ENCODE results near the gene PARD6B.
"Not testable (repeated sequence)": the region's sequence is repeated elsewhere in the genome, so short reads cannot be mapped to it uniquely, and the experiment has no call there.

Gene PARD6B

GRCh38 chr20:50799176-50799889 is 68.0 kb downstream of the PARD6B start:
- no peak for DNase-seq (ENCODE audit: low read depth)
- H3K4me3 ChIP-seq (replicated peaks; ENCODE audit: low read depth, low read length): no peak overlapping the region
- TF ChIP-seq CTCF (IDR thresholded peaks at IDR 0.05; ENCODE audit: low read length, missing control alignments): no peak

- no peak overlapping the region for H3K4me3 ChIP-seq (replicated peaks; ENCODE audit: low read depth, low read length)
- TF ChIP-seq CTCF (IDR thresholded peaks at IDR 0.05; ENCODE audit: low read length, missing control alignments): no peak
- no peak for DNase-seq (ENCODE audit: low read depth)
These were observed 68.6 kb downstream of the PARD6B start for GRCh38 chr20:50799890-50800550.

DNA sequence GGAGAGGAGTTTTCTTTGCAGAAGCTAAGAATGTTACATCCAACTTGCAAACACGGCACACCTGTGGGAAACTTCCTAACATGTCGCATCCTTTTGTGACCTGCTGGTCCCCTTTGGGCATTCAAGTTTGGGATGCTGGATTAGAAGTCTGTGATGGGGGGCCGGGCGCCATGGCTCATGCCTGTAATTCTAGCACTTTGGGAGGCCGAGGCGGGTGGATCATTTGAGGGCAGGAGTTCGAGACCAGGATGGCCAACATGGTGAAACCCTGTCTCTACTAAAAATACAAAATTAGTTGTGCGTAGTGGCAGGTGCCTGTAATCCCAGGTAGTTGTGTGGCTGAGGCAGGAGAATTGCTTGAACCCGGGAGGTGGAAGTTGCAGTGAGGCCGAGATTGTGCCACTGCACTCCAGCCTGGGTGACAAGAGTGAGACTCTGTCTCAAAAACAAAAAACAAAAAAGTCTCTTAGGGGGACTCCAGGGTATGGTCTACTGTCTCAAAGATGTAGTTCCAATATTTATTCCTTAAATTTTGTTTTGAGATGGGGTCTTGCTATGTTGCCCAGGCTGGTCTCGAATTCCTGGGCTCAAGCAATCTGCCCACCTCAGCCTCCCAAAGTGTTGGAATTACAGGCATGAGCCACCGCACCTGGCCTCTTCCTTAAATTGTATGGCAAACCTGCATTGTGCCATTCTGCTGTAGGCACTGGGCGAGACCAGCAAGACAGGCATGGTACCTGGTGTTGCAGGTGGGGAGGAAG is 69.8 kb downstream of the PARD6B start:
- H3K4me3 ChIP-seq (replicated peaks; ENCODE audit: low read depth, low read length); DNase-seq (ENCODE audit: low read depth): not testable (repeated sequence)

DNA sequence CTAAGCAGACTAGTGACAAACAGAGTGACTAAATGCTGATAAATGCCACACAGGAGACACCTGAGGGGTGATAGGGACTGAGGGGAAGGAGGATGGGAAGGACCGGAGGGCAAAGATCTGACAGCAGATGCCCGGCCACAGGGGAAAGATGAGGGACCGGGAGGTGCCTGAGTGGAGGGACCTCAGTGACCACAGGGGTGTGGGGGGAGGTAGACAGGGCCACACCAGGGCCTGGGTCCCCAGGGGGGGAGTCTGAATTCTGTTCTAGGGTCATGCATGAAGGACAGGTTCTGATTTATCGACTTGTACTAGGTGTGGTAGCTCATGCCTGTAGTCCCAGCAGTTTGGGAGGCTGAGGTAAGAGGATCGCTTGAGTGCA is 70.4 kb downstream of the PARD6B start:
- no peak overlapping the region for H3K4me3 ChIP-seq (replicated peaks; ENCODE audit: low read depth, low read length)
- no peak for TF ChIP-seq CTCF (IDR thresholded peaks at IDR 0.05; ENCODE audit: low read length, missing control alignments)
- no peak for DNase-seq (ENCODE audit: low read depth)

GRCh38 chr20:50802289-50802688 is 70.9 kb downstream of the PARD6B start:
- H3K4me3 ChIP-seq (replicated peaks; ENCODE audit: low read depth, low read length): no peak overlapping the region
- TF ChIP-seq CTCF (IDR thresholded peaks at IDR 0.05; ENCODE audit: low read length, missing control alignments): no peak
- no peak for DNase-seq (ENCODE audit: low read depth)

- H3K4me3 ChIP-seq (replicated peaks; ENCODE audit: low read depth, low read length): no peak overlapping the region
- no peak for DNase-seq (ENCODE audit: low read depth)
- no peak for TF ChIP-seq CTCF (IDR thresholded peaks at IDR 0.05; ENCODE audit: low read length, missing control alignments)
These were observed 73.3 kb downstream of the PARD6B start for GRCh38 chr20:50804437-50805348.

DNA sequence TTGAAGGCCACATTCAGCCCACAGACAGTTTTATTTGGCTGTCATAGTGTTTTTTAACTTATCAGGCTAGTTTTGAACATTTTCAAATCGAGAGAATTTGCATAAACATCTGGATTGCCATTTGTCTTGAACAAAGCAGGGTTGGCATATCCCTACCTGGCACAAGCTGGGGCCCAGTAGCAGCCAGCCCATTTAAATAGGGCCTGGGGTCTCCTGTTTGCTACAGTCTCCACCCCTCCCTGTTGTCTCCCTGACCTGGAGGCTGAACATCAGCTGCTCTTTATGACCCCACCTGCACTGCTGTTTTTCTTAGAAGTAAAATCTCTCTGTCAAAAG is 73.9 kb downstream of the PARD6B start:
- H3K4me3 ChIP-seq (replicated peaks; ENCODE audit: low read depth, low read length): no peak overlapping the region
- no peak for TF ChIP-seq CTCF (IDR thresholded peaks at IDR 0.05; ENCODE audit: low read length, missing control alignments)

More for the DNA sequence above, 73.9 kb downstream of the PARD6B start:
- no peak for DNase-seq (ENCODE audit: low read depth)

Measured in fibroblast of pulmonary artery (primary cell).